GM18868 (cell line): ENCODE results near the gene CFAP73.
"Not testable (repeated sequence)": the region's sequence is repeated elsewhere in the genome, so short reads cannot be mapped to it uniquely, and the experiment has no call there.

Source experiments
- ATAC-seq: cut with Tn5 transposase; IDR thresholded peaks from one replicate; pipeline ENCODE4 v1.9.1; 2021; ENCODE audit warnings: mild to moderate bottlenecking, moderate library complexity; ENCODE audit not compliant: unreplicated experiment

Gene CFAP73

DNA sequence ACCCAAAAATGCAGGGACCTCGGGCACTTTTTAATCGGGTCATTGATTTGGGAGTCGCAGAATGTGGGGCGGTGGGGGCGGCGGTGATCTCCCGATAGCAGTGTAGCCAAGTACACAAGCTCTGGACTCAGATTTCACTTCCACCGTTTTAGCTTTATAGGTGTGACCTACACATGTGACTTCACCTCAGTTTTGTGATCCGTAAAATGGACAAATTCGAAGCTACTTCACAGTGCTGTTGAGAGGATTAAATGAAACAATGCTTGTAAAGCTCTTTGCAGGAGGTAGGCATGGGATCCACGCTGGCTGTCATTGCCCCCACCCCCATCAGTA lies 36.5 kb downstream of the CFAP73 start:
- ATAC-seq, result no peak

DNA sequence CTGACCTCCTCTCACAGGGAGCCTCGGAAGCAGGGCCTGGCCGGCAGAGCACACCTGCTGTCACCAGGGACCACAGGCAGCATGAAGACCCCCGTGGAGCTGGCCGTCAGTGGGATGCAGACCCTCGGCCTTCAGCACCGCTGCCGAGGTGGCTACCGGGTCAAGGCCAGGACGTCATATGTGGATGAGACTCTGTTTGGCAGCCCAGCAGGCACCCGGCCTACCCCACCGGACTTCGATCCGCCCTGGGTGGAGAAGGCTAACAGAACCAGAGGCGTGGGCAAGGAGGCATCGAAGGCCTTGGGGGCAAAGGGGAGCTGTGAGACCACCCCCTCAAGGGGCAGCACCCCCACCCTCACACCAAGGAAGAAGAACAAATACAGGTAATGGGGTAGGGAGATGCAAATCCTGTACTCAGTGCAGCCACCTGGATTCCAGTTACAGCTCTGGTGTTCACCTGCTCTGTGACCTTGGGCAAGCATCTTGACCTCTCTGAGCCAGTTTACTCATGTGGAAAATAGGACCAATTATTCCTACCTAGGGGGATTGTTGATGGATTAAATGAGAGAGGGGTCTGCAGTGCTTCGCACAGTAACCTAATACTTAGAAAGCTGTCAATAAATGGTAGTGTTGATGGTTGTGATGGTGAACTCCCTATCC lies 37.3 kb downstream of the CFAP73 start:
- ATAC-seq, result no peak

- ATAC-seq, result no peak
Measured at GRCh38 chr12:113189361-113189760, 39.8 kb downstream of the CFAP73 start.

GRCh38 chr12:113190761-113191160 lies 41.2 kb downstream of the CFAP73 start:
- no peak for ATAC-seq

DNA sequence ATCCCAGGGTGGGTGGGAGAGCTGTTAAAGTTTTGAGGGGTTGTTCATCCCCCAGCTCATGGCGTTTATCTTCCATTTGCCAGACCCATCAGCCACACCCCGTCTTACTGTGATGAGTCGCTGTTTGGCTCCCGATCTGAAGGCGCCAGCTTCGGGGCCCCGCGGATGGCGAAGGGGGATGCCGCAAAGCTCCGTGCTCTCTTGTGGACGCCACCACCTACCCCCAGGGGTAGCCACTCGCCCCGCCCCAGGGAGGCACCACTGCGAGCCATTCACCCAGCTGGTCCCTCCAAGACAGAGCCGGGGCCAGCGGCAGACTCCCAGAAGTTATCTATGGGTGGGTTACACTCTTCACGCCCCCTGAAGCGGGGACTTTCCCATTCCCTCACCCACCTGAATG lies 41.7 kb downstream of the CFAP73 start:
- no peak for ATAC-seq

- no peak for ATAC-seq
Measured at GRCh38 chr12:113194971-113195391, 45.5 kb downstream of the CFAP73 start.

- ATAC-seq, result no peak
Measured at GRCh38 chr12:113195598-113195997, 46.1 kb downstream of the CFAP73 start.

DNA sequence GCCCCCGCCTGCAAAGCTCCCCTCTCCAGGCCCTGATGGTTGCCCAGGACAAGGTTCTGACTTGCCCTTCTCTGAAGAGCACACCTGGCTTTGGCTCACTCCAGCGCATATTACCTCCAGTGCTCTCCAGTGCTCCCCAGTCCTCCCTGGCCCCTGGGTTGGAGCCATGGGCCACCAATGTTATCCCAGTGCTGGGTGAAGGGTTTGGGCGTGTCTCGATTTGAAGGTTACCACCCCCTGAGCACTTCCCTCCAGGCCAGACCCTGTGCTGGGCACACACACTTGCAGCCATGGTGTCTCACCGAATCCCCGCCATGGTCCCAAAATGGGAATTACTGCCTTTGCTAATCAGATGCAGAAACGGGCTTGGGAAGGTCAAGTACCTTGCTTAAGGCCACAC lies 47.1 kb downstream of the CFAP73 start:
- ATAC-seq, result no peak

GRCh38 chr12:113196990-113197389 lies 47.5 kb downstream of the CFAP73 start:
- peak; percentile 89 for ATAC-seq

- ATAC-seq, result no peak
Measured at GRCh38 chr12:113197518-113198077, 48.1 kb downstream of the CFAP73 start.

DNA sequence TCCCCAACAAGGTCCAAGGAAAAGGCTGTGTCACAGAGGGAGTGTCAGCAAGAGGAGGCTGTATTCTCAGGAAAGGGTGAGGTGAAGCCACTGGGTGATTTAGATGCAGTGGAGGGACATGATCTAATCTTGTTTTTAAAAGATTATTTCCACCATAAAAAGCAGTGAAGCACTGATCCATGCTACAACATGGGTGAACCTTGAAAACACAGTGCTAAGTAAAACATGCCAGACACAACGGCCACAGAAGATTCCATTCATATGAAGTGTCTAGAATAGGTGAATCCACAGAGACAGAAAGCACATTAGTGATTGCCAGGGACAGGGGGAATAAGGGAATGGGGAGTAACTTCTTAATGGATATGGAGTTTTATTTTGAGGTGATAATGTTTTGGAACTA lies 48.8 kb downstream of the CFAP73 start:
- no peak for ATAC-seq

DNA sequence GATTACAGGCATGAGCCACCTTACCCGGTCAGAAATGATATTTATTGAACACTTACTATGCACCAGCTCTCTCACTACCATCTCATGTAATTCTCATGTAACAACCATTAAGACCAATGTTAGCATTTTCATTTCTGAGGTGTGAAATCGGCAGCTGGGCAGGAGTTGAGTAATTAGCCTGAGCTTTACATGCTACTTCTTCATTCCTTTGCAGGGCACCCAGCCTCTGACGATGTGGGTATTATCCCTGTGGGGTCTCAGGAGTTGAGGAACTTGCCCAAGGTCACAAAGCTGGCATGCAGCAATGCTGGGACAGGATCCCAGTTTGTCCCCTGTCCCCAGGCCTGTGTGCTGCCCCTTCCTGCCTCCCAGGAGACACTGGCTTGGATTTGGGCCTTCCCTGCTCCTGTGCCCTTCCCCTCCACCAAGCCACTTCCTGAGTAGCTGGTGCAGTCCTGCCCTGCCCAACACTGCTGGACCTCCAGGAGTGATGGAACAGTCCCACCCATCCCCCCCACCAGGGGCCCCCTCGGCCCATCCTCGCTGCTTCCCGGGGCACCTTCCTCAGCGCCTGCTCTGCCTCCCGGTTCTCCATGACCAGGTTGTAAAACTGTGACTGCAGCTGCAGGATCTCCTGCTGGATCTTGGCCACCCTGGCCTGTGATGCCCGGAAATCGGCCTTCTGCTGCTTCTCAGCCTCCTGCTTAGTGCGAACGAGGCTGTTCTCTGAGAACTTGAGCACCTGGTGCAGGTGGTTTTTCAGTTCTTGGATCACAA lies 50.7 kb downstream of the CFAP73 start:
- ATAC-seq, result no peak

DNA sequence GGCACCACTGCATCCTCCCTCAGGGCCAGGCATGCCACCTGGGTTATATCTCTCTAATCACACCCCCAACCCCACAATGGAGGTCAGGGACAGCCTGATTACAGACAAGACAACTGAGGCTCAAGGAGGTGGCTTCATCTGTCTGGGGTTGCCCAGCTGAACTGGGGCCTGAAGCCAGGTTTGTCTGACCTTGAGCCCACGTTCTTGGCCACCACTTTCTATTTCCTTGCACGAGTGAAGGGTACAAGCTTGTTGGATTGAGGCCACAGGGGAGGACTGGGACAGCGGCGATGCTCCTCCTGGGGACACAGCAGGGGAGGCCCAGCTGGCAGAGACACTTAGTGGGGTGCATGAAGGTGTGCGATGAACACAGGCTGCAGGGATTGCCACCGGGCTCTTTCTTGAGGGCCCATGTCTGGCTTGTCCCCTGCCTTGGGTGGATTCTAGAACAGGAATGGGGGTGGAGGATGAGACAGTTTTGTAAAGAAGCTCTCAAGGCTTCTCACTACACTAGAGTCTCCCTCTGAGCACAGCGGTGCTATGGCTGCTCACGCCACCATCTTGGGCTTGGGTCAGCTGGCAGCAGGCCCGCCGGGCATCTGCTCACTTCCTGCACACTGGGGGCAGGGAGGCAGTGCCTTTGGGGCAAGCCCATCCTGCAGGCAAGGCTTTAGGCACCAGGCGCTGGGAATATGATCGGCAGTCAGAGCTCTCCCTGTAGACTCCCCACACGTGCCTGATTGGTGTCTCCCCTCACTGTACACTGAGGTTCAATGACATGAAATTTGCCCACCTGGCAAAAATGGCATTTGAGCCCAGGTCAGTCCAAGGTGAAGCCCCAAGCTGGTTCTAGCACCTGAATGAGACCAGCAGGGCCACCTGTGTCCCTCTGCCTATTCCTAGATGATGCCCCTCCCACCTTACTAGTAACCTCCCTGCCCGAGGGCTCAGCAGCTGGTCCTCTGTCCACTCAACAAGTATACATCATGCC lies 52.0 kb downstream of the CFAP73 start:
- ATAC-seq, result no peak

DNA sequence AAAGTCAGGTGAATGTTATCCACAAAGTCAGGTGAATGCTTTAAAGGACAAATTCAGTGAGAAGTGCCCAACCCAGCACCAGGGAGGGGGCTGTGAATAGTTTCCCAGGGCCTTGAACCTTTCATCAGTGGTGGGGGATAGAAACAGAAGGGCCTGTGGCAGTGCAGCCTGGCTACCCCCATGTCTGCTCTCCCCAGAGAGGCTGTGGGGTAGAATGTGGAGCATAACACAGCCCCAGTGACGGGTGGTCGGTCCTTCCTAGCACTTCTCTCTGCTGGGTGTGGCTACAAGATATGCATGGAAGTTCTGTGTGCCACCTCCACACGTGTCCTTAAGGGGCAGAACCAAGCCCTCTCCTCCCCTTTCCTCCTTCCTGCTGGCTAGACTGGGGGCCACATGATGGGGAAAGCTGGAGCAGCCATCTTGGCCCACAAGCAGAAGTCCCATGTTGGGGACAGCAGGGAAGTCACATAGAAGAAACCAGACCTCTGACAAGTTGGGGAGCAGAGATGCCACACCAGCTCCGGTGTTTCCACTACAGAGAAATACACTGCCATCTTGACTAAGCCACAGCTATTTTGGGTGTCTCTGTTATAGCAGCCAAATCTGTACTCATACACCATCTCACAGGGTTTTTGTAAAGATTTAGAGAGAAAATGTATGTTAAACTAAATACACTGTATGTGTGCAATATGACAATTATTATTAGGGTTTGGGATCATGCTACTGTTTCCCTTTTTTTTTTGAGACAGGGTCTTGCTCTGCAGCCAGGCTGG lies 53.0 kb downstream of the CFAP73 start:
- ATAC-seq, result no peak

DNA sequence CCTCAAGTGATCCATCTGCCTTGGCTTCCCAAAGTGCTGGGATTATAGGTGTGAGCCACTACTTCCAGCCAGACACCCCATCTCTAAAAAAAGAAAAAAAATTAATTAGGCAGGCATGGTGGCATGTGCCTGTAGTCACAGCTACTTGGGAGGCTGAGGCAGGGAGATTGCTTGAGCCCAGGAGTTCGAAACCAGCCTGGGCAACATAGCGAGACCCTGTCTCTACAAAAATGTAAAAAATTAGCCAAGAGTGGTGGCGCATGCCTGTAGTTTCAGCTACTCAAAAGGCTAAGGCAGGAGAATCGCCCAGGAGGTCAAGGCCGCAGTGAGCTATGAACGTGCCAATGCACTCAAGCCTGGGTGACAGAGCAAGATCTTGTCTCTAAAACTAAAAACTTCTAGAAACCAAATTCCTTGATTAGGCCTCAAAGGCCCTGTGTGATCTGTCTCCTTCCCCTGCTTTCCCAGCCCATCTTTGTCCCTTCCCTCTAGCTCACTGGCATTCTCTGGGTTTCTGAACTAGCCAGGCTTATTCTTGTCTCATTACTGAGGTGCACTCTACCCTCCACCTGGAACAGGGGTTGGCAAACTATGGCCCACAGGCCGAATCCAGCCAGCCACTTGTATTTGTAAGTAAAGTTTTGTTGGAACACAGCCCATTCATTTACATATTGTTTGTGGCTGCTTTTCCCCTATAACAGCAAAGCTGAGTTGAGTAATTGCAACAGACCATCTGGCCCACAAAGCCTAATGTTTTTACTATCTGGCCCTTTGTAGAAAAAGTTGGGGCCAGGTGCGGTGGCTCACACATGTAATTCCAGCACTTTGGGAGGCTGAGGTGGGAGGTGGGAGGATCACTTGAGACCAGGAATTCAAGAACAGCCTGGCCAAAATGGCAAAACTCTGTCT lies 54.6 kb downstream of the CFAP73 start:
- ATAC-seq, result no peak

- no peak for ATAC-seq
Measured at GRCh38 chr12:113204804-113205203, 55.3 kb downstream of the CFAP73 start.

DNA sequence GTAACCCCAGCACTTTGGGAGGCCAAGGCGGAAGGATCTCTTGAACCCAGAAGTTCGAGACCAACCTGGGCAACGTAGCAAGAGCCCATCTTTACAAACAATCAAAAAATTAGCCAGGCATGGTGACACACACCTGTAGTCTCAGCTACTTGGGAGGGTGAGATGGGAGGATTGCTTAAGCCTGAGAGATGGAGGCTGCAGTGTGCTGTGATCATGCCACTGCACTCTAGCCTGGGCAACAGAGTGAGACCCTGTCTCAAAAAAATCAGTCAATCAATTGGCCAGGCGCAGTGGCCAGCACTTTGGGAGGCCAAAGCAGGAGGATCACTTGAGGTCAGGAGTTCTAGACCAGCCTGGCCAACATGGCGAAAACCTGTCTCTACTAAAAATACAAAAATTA lies 57.3 kb downstream of the CFAP73 start:
- ATAC-seq, result not testable (repeated sequence)

DNA sequence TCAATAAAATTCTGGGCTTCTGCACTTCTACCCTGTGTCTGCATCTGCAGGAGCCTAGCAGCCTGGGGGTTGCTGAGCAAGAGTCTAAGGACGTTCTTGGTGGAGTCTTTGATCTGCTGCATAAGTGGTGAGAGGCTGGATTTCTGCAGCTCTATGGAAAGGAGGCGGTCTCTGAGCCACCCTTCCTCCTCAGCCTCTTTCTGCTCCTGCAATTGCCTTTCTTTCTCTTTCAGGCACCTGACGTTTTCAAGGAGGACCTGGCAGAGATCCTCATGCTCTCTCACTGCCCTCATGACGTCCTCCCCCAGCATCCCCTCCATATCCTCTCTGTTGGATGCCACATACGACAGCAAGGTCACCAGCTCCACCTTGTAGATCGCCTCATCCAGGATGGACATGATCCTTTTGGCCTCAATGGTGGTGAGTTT lies 58.1 kb downstream of the CFAP73 start:
- no peak for ATAC-seq
